IPS-15b (cell line): ENCODE measurements around the gene ARL5A.

Experiments used
- H3K27me3 ChIP-seq: one replicate; pipeline ENCODE4 v1.6.1; 2013; ENCODE audit warnings: low read length; ENCODE audit not compliant: control insufficient read depth, insufficient read depth
- H3K36me3 ChIP-seq: one replicate; pipeline ENCODE4 v1.6.1; 2013; ENCODE audit warnings: low read length; ENCODE audit not compliant: control insufficient read depth, insufficient read depth
- H3K4me1 ChIP-seq: one replicate; pipeline ENCODE4 v1.6.1; 2013; ENCODE audit warnings: mild to moderate bottlenecking, low read length; ENCODE audit not compliant: control insufficient read depth, insufficient read depth
- H3K4me3 ChIP-seq: one replicate; pipeline ENCODE4 v1.5.1; 2013; ENCODE audit warnings: low read depth, low read length
- H3K9ac ChIP-seq: one replicate; pipeline ENCODE4 v1.6.1; 2013; ENCODE audit warnings: low read depth, mild to moderate bottlenecking, low read length
- H3K9me3 ChIP-seq: one replicate; pipeline ENCODE4 v1.6.1; 2013; ENCODE audit warnings: mild to moderate bottlenecking, low read length; ENCODE audit not compliant: control insufficient read depth, insufficient read depth

ARL5A gene

DNA sequence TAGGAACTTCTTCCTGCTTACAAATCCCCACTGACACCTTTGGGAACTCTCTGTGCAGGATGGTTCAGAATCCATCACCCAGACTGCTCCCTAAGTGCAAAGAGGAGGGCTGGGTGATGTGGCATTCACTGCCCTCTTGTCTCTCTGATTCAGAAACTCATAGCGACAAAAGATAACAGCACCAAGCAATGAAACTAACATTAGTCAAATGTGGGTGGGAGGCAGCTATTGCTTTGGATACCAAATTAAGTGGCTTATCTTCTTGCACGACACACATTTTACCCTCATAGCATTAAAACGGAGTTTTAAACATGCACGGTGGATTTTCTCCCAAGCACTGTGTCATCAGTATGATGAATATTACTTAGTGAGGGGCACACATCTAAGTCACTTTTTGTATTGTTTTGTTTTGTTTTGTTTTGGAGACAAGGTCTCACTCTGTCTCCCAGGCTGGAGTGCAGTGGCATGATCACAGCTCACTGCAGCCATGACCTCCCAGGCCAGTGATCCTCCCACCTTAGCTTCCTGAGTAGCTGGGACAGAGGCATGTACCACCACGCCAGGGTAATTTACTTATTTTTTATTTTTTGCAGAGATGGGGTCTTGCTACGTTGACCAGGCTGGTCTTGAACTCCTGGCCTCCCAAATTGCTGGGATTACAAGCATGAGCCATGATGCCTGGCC is 53.0 kb downstream of the ARL5A start:
- H3K9ac ChIP-seq: no peak overlapping the region
- H3K27me3 ChIP-seq: no peaks in the 10 kb centered on the region
- no peaks in the 10 kb centered on the region for H3K36me3 ChIP-seq
- H3K9me3 ChIP-seq: no peaks in the 10 kb centered on the region
- no peaks in the 10 kb centered on the region for H3K4me1 ChIP-seq
- H3K4me3 ChIP-seq: no peak overlapping the region

DNA sequence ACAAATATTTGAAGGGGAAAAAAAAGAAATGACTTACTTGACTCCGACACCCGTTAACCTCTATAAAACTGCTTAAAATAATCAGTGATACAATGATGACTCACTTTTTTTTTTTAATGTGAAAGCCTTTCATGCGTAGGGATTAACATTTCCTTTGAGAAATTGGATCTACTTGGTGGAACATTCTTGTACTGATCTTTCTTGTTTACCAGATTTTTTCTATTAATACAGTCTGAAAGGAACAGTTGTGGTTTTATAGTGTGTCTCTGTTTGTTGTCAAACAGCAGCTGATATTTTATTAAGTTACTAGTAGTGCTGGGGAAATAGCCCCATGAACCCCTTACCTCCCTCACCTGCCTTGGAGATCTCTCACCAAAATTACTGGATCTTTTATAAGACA is 53.7 kb downstream of the ARL5A start:
- no peaks in the 10 kb centered on the region for H3K27me3 ChIP-seq
- H3K36me3 ChIP-seq: no peaks in the 10 kb centered on the region
- no peaks in the 10 kb centered on the region for H3K4me1 ChIP-seq
- no peak overlapping the region for H3K4me3 ChIP-seq
- no peak overlapping the region for H3K9ac ChIP-seq
- H3K9me3 ChIP-seq: no peaks in the 10 kb centered on the region

DNA sequence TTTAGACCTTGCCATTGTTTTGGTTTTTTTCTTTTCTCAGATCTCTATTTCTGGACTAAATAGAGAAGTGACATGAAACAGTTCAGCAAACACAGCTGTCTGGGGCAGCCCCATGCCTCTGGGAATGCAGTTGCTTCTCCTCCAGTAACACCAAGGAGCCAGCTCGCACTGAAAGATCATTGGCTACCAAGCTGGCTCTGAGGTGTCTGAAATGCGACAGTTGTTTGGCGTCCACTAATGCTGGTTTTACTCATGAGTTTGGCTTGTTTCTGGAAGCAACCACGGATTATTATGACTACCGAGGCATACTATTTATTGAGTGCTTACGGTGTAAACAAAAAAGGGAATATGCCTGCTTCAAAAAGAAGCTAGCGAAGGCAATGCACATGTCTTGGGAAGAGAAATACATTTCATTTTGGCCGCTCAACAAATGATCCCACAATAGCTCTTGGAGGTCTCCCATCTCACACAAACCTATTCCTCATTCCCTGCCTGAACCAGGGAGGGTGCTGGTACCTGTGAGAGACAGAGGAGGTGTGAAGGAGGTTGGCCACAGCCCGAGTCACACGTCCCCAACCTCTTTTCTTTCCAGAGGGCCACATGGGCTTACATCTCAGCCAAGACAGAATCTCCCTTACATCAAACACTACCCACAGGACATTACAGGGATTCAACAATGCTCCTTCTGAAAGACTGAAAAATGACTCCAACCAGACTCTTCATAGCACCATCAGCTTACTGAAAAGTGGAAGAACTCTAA is 56.4 kb downstream of the ARL5A start:
- no peak overlapping the region for H3K4me3 ChIP-seq
- H3K36me3 ChIP-seq: no peaks in the 10 kb centered on the region
- H3K9me3 ChIP-seq: no peaks in the 10 kb centered on the region
- no peaks in the 10 kb centered on the region for H3K27me3 ChIP-seq
- no peaks in the 10 kb centered on the region for H3K4me1 ChIP-seq
- H3K9ac ChIP-seq: no peak overlapping the region

DNA sequence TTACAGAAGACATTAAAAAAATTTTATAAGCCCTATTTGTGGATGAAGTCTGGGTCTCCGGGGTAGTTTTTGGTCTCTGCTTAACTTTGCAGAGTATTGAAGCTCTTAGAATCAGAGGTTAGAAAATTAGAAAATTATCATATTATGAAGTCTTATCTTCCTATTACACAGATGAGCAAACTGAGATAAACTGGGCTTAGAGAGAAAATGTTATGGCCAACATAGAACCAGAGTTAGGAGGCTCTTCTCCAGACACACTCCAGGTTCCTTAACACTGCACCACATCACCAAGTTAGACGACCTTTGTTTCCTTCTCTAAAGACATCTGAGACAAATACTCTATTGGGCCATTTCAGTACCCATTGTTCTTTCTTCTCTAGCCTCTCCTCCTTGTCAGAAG is 57.2 kb downstream of the ARL5A start:
- Histone ChIP-seq H3K27me3 (no peaks in the 10 kb centered on the region), H3K9ac (no peak overlapping the region), H3K4me3 (no peak overlapping the region), H3K4me1 (no peaks in the 10 kb centered on the region), H3K36me3 (peaks cover 2% of the 10 kb centered on the region), H3K9me3 (no peaks in the 10 kb centered on the region)

DNA sequence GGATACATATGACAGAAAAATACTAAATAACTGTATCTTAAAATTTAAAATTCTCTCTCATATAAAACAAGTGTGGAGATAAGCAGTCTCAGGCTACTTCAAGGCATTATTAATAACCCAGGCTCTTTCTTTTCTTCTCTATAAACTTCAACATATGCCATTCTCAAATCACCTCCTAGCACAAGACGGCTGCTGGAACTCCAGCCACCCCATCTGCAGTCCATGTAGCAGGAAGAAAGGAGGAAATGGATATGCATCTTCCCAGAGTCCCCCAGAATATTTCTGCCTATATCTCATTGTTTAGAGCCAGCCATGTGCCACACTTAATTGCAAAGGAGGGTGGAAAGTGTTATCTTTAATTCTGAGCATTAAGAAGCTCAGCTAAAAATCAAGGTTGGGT is 58.6 kb downstream of the ARL5A start:
- Histone ChIP-seq H3K4me1 (no peaks in the 10 kb centered on the region), H3K9ac (no peak overlapping the region), H3K36me3 (peaks cover 2% of the 10 kb centered on the region), H3K4me3 (no peak overlapping the region), H3K9me3 (no peaks in the 10 kb centered on the region), H3K27me3 (no peaks in the 10 kb centered on the region)

DNA sequence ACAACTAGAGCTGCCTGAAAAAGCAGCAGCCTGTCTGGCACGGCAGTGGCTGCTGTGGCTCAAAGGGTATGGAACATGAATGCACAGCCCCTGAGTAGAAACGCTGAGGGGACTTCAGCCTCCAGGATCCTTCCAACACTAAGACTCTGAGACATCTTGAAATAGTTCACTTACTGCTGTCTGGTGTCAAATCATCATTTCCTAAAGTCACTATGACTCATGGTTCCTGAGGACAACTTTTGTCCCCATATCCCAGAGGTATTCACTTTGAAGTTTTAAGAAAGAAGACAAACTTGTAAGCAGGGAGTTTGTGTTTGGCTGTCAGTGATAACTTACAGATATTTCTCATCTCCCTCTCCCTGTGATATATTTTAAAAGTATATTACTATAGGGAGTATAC is 60.7 kb downstream of the ARL5A start:
- Histone ChIP-seq H3K27me3 (no peaks in the 10 kb centered on the region), H3K36me3 (peaks cover 2% of the 10 kb centered on the region), H3K4me1 (no peaks in the 10 kb centered on the region), H3K4me3 (no peak overlapping the region), H3K9ac (no peak overlapping the region), H3K9me3 (no peaks in the 10 kb centered on the region)

DNA sequence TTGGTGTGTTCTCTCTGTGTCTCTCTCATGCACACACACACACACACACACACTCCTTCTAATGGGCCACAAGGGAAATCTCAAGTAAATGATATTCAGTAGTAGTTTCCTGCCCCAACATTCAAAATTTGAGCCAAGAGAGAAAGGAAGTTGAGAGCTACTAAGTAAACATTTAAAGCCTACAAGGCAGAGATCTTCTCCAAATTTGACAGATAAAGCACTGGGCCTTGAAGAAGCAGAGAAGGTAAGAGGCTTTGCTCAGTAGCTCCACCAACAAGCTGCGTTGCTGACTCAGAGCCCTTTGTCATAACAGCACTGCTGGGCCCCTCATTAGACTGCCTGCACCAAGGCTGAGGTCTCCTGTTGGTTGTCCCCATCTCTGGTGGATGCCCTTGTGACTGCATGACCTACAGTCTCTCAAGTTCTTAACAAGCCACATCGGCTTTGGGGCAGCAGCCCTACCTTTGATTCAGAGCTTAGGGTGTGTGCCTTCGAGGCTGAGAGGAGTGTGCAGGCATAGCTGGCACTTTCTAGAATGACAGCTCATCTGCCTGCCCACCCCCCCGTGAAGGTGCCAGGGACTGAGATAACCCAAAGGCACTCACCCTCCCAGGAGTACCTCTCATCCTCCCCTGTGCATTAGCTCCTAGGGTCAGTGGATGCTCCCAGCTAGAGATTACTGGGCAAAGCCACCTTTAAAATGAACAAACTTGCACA is 61.6 kb downstream of the ARL5A start:
- Histone ChIP-seq H3K9me3 (no peaks in the 10 kb centered on the region), H3K36me3 (peaks cover 2% of the 10 kb centered on the region), H3K4me3 (no peak overlapping the region), H3K4me1 (no peaks in the 10 kb centered on the region), H3K27me3 (no peaks in the 10 kb centered on the region), H3K9ac (no peak overlapping the region)

DNA sequence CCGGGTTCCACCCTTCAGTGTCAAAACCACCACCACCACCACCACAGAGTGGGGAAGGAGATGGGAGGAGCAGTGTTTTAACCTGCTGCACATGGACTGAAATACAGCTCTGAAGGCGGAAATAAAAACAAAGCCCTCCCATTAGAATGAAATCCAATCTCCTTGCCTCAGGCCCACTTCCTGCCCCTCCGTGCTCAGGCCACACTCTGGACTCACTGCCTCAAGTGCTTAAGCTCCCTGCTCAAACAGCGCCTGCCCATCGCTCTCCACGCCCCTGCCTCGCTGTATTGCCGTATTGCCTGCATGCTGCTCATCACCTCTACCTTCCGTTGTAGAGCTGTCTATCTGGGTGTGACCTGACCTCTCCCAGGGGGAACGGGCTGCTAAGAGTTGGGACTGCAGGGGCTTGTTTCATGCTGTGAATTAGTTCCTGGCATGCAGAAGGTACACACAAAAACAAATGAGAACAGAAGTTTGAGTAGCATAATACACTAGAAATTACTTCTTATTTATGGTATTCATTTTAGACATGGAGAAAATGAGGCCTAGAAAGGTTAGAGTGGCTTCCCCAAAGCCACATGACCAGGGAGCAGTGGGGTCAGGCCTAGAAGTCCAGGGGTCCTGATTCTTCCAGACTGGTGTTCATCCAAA is 62.3 kb downstream of the ARL5A start:
- Histone ChIP-seq H3K4me1 (no peaks in the 10 kb centered on the region), H3K9me3 (no peaks in the 10 kb centered on the region), H3K9ac (no peak overlapping the region), H3K4me3 (no peak overlapping the region), H3K36me3 (peaks cover 2% of the 10 kb centered on the region), H3K27me3 (no peaks in the 10 kb centered on the region)

DNA sequence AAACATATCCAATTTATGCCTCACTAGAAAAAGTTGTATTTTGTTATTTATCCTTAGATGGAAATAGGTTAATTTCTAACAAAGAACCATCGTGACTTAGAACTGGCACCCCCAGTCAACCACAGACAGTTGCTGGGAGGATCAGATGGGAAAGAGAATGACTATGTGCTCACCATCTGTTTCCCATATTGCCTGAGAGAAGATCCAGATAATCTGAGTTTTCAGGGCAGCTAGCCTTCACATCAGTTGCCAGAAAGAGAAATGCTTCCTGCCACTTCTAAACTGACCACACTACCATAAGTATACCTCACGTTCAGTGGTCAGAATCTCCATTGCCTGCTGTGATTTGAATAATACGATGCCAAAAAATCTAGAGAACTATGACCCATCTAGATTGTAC is 65.5 kb downstream of the ARL5A start:
- H3K36me3 ChIP-seq: peaks cover 2% of the 10 kb centered on the region
- H3K4me3 ChIP-seq: no peak overlapping the region
- no peak overlapping the region for H3K9ac ChIP-seq
- no peaks in the 10 kb centered on the region for H3K9me3 ChIP-seq
- no peaks in the 10 kb centered on the region for H3K27me3 ChIP-seq
- H3K4me1 ChIP-seq: no peaks in the 10 kb centered on the region

DNA sequence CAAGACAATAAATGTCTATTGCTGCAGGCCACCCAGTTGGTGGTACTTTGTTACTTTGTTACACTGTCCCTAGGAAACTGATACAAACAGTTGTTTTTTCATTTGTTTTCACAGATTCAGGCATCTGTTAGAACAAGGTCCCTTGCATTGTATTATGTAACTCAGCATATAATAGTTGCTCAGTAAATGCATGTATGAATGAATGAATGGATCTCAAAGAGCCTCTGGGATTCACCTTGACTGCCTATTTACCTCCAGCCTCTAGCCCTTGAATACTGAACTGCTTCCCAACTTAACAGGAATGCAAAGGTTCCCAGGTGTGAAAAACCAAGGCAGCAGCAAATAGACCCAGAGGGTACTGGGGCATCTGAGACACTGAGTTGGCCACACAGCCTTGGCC is 66.5 kb downstream of the ARL5A start:
- no peak overlapping the region for H3K9ac ChIP-seq
- no peak overlapping the region for H3K4me3 ChIP-seq
- H3K4me1 ChIP-seq: no peaks in the 10 kb centered on the region
- no peaks in the 10 kb centered on the region for H3K9me3 ChIP-seq
- H3K27me3 ChIP-seq: no peaks in the 10 kb centered on the region
- peaks cover 2% of the 10 kb centered on the region for H3K36me3 ChIP-seq

DNA sequence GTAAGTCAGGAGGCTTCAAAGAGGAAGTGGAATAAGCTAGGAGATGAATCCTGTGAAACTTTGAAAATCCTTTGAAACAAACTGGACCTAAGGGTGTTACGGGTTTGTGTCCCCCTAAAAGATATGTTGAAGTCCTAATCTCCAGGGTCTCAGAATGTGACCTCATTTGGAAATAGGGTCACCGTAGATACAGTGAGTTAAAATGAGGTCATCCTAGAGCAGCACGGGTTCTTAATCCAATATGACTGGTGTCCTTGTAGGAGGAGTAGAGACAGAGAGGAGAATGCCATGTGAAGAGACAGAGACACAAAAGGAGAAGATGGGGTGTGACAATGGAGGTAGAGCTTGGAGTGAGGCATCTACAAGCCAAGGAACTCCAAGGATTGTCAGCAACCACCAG is 67.0 kb downstream of the ARL5A start:
- Histone ChIP-seq H3K4me1 (no peaks in the 10 kb centered on the region), H3K36me3 (peaks cover 2% of the 10 kb centered on the region), H3K4me3 (no peak overlapping the region), H3K9ac (no peak overlapping the region), H3K9me3 (no peaks in the 10 kb centered on the region), H3K27me3 (no peaks in the 10 kb centered on the region)
